ENCODE data around the gene S100A7.
"Not testable (repeated sequence)": the region's sequence is repeated elsewhere in the genome, so short reads cannot be mapped to it uniquely, and the experiment has no call there.

The S100A7 gene

DNA sequence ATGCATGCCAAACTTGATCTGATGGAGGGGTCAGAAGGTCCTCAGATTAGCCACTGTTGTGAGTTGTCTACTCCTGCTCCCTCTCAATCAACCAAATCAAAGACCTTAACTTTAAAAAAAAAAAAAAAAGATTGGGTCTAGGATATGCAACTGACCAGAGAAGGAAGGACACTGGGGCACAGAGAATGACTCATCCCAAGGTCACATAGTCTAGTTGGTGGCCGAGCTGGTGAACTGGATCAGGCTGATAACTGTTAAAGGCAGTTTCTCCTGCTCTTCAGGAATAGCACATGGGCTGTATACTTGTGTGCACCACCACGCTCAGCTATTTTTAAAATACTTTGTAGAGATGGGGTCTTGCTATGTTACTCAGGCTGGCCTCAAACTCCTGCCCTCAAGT, 14.8 kb upstream of the S100A7 start:
- no peak for DNase-seq

DNA sequence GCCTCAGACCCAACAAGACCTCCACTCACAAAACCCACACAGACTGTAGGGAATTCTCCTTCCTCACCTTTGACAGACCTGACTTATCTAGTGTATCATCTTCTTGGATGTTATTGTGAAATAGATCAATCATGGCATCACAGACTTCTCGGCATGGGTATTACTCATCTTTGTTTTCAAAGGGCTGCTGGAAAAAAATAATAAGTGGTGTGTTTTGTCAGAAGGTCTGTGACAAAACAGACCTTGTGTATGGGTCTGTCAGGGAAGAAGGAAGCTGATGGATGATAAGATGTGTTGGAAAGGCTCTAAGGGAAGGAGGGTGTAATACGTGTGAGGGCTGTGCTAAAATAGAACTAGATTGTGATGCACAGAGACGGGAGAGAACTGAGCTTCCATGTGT, 13.9 kb upstream of the S100A7 start:
- DNase-seq: no peak

DNA sequence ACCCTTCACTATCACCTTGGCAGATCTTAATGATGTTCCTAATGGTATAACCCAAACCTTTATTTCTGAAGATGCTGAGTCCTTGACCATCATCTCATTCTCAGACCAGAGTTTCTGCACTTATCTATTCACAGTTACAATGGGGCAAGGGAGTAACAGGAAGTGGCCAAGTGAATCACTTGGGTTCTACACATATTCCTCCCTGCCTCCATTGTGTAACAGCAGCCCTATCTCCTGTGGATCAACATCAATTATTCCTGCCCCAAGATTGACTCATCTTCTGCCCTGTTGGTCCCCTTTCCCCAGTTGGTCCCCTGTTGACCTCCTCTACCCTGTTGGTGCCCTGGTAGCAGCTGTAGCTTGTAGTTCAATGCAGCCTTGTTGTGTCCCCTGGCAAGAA, 10.3 kb upstream of the S100A7 start:
- no peak for DNase-seq

DNA sequence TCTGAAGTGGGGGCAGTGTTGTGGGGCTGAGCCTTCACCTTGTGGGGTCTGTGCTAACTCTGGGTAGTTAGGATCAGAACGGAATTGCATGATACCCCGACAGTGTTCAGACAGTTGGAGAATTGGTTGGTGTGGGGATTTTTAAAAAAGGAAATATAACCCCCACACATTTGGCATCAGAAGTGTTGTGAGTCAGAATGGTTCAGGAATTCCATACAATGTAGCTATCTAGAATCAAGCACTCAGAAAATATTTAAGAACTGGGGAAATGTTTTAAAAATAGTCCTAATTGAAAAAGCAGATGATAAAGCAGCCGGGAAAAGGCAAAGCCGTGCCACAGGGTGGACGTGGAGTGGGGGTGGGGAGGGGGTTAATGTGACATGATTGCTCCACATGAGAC, 6.5 kb upstream of the S100A7 start:
- no peak for DNase-seq

DNA sequence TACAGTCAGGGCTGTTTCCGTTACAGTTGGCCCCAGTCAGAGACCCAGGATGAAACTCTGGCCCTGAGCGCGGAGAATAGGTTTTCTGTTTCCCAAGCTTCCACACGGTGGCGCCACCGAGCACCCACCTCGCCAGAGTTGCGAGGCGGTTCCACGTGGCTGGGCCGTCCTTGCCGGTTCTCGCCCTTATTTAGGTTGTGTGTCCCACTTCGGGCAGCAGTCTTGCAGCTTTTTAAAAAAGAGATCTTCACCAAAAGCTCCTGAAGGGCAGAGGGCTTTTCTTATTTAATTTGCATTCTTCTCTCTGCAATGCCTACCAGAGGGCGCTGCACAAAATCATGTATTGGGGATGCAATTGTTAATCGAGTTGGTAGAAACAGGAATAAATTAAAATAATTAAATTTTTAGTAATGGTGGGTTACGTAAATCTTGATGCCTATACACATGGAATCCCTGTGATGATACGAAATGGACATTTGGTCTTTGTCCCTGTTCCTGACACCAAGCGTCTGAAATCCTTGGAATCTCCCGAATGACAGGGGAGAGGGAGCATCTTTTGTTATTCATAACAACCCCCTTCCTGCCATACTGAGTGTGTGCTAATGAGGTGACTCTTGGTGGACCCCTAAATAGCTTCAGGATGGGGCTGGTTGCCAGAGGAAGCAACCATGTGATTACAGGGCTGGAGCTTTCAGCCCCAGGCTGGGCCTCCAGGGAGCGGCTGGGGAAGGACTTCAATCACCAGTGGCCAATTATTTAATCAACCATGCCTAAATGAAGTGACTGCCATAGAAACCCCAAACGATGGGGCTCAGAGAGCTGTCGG, 5.6 kb upstream of the S100A7 start:
- no peak for DNase-seq

DNA sequence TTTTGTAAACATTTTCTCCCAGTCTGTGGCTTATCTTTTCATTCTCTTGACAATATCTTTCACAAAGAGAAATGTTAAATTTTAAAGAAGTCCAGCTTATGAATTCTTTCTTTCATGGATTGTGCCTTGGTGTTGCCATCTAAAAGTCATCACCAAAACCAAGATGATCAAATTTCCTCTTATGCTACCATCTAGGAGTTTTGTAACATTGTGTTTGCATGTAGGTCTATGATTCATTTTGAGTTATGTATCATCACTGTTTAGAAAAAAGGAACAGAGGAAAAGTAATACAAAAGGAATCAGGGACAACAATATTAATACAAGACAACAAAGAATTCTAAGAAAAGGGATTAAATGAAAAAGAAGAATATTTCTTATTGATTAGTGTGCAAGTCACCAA, 2.3 kb upstream of the S100A7 start:
- not testable (repeated sequence) for DNase-seq

DNA sequence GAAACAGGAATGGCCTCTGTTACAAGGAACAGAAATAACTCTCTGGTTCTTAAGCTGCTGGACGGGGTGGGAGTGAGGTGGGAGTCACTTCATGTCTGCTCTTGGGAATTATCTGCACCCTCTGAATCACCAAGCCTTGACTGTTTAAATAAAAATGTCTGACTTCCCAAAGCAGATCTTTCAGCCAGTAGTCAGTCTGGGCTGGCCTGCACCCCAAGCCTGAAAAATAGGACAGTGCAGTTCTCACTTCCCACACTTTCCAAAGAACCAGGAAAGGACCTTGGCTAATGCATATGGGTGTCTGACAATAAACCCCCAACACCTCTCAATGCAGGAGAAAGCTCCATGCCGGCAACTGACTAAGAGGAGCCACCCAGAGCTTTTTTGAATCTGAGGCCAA, 796 bp downstream of the S100A7 start:
- no peak for DNase-seq

DNA sequence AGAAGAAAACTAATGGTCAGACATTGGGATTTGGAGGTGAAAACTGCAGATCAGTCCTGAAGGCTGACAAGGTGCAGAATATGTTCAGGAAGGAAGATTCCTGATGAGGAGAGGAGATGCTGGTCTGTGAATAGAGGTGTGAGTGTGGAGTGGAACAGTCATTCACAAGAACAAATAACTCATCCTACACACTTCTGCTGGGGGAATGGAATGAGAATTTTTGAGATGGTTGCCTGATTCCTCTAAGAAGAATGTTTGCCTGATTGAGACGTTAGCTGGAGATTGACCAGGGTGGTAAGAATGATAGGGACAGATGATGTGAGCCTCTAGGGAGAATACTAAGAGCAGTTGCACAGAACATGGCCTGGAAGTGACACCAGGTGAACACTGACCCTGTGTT, 4.1 kb downstream of the S100A7 start:
- DNase-seq: no peak

DNA sequence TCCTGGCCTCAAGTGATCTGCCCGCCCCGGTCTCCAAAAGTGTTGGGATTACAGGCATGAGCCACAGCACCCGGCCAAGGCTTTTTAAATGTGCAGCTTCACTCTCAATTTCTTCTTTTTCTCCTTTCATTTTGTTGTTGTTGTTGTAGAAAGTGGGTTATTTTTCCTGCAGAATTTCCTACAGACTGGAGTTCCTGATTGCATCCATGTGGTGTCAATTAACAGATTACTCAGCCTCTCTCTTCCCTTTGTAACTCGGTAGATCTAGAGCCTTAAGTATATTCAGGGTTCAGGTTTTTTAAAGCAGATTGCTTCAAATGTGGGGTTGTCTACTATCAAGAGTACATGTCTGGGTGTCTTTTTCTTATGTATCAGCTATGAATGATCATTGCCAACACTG, 11.6 kb downstream of the S100A7 start:
- DNase-seq: not testable (repeated sequence)

DNA sequence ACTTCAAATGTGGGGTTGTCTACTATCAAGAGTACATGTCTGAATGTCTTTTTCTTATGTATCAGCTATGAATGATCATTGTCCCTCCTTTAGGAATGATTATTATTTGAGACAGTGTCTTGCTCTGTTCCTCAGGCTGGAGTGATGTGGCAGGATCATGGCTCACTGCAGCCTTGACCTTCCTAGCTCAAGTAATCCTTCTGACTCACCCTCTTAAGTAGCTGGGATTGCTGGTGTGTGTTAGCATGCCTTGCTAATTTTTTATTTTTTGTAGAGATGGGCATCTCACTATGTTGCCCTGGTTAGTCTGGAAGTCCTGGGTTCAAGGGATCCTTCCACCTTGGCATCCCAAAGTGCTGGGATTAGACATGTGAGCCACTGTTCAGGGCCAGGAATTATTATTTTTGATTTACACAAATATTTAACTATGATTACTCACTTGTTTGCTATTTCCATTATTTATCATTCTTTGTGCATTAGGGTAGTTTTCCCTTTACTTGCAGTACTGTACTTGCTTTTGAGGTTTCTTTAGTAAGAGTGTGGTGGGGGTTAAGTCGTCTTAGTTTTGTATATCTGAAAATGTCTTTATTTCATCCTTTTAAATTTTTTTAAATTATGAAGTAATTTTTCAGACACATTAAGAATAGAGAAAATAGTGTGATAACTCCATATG, 12.8 kb downstream of the S100A7 start:
- DNase-seq: no peak

DNA sequence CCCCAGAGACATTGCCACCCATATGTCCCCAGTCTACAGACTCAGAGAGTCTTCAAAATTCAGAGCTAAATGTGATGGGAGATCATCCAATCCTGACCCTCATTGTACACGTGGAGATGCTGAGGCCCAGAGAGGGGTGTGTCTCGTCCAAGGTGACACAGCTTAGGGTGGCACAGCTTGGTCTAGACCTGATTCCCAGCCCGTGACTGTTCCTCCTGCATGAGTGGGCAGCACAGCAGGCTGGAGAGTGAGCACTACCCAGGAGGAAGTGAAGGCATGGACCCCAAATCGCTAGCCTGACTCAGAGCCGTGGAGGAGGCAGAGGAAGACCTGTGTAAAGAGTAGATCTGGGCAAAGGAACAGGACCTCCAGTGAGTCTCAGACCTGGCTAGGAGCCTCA, 16.4 kb downstream of the S100A7 start:
- DNase-seq: no peak

DNA sequence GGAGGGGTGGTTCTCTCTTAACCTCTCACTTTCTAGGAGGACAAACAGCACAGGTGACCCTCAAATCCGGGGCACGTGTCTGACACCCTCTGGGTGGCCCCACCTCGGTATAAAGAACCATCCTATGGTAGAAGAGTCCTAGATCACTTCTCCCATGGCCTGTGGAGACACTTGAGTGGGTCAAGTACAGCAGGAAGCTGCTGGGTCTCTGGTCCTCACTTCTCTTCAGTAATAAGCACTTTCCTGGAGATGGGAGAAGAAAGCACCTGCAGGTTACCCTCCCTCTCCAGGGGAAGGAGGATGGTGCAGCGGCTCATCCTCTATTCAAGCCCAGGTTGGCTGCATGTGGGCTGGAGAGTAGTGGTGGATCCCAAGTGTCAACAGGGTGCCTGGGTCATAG, 17.0 kb downstream of the S100A7 start:
- no peak for DNase-seq

DNA sequence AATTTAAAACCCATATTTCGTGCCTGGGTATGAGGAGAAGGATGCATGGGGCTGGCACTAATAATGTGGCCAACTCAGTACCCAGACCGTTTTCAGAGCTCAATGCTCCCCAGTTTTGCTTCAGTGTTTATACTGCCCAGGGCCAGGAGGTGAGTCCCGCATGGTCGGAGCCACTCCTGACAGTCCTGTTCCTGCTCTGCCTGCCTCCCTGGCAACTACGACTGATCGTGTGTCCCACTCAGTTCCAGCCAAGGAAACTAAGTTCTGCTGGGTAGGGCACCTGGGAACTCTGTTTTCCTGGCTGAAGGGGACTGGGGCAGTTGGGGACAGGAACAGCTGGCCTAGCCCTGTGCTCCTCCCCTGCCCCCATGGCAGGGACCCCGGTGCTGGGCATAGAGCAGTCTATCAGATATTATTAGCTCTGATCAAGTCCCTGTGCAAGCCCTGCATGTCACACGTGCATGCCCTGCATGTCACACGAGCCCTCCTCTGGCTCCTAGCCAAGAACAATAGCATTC, 19.2 kb downstream of the S100A7 start:
- peak; percentile 37 for DNase-seq

DNA sequence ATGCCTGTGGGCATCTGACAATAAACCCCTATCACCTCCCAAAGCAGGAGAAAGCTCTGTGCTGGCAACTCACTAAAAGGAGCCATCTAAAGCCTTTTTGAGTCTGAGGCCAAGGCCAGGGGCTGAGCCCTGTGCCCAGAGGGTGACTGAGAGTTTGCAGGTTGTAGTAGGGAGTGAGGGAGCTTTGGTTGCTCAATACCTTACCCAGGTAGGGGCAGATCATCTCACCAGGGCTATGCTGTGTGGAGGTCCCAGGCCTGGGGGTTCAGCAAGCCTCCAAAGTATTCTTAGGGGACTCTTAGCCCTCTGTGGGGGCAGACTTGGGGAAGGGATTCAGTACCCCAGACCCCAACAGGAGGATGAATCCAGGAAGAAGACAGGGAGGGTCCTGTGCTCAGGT, 21.2 kb downstream of the S100A7 start:
- no peak for DNase-seq

DNA sequence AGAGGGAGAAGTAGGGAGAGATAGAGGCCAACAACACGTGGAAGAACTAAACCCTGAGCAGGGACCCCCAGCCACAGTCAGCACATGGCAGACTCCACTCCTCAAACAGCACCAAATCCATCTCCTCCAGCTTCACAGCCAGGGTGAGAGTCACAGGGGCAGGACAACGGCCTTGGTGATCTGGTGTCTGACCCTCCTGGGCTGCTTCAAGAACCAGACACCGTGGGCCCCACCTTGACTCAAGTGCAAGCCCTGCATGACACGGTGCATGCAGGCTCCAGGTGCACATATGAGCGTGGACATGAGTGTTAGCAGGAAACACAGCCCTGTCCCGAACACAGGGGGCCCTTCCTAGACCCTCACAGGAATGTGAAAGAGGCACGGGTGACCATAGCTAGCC, 21.9 kb downstream of the S100A7 start:
- DNase-seq: no peak

DNA sequence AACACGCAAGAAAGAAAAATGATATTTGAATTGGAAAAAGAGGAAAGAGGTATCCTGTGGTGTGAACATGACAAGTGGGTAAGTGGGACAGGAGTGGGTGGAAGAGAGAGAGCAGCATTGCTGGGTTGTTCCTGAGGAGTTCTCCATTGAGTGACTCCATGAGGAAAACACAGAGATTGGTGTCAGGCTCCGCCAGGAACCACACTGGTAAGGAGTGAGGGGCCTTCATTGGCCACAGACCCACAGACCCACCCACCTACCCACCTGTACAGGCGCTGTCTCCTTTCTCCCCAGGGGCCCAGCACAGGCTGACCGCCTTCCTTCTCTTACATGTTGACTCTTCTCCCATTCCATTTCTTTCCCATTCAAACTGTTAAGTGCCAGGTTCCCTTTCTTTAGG, 23.2 kb downstream of the S100A7 start:
- no peak for DNase-seq

DNA sequence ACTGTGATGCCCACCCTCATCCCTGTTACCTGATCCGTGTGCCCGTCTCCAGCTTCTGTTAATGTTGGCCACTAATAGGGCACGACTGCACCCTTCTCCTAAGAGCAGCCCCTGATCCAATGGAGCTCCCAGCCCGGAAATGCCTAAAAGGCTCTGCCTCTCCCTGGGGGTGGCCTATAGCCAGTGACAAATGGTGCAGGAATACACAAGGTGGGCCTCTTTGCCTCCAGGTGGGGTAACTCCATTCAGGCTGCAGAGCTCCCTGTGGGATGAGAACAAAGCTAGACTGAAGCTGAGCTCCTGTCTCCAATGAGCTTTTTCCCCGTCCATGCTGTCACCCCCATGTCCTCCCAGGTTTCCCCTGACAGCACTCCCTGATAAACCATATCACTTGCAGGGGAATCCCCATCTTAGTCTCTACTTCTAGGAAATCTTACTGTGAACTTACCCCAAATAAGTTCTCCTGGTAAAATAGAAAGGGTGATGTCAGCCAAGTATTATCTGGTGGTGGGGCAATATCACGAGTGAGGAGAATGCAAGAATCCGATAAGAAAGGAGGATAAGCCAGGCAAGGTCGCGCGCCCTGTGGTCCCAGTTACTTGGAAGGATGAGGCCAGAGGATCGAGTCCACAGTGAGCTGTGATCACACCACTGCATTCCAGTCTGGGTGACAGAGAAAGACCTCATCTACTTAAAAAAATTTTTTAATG, 25.6 kb downstream of the S100A7 start:
- DNase-seq: no peak

DNA sequence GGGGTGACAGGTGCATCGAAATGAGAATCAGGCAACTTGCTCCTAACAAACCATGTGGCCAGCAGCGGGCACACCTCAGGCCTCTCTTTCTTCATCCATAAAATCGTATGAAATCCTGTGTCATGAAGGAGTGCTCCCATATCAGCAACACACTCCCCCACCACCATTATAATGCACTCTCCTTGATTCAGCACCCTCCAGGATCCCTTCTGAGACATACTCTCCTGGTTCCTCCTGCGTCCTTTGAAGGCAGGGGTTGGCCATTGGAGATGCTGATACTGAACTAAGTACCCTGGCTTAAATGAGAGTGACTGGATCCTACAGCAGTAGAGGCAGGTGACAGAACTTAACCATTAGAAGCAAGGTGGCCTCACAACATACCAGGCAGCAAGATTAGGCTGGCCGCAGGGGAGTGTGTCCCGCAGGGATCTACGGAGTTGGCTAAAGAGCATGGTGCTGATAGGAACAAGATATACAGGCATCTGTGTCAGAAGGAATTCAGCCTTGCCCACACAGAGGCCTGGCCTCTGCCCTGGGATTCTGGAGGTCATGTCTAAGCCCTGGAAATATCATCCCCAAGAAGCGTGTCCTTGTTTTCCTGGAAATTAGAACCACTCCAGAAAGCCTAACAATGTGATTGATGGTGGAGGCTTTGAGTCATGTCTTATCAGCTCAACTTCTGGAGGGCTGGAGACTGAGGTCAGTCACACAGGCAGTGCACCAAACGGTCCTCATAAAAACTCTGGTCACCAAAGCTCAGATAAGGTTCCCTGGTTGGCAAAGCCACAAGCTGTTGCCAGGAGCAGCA, 27.4 kb downstream of the S100A7 start:
- no peak for DNase-seq

DNA sequence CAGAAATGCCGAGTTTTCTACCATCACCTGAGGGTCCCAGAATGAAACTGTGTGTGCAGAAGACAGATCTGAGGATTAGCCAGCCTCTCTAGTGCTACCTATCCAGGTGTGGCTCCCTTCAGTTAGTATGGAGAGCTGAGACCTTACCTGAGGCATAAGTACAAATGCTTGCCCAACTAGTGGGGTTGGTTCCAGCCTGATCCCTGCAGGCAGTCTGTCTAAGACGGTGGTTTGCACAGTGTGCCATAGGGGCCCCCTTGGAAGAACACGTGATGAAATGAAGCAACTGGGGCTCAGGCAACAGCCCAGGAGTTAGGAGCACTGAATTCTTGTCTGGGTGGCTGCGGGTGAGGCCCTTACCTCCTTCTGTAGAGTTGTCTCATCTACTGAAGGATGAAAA, 28.5 kb downstream of the S100A7 start:
- no peak for DNase-seq

DNA sequence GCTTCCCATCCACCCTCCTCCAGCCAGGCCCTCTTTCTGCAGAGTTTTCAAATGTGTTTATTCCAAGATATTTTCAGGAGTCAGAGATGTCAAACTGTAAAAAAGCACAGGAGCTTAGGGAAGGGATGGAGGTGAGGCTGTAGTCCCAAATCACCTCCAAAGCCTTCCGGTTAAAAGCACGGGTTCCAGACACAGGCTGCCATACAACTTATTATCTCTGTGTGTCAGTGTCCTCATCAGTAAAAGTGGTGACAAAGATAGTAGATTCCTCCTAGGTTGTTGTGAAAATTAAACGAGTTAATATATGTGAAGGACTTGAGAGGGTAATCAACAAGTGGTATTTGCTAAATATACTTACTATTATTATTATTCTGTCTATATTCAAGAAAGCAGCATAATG, 29.0 kb downstream of the S100A7 start:
- DNase-seq: no peak

DNA sequence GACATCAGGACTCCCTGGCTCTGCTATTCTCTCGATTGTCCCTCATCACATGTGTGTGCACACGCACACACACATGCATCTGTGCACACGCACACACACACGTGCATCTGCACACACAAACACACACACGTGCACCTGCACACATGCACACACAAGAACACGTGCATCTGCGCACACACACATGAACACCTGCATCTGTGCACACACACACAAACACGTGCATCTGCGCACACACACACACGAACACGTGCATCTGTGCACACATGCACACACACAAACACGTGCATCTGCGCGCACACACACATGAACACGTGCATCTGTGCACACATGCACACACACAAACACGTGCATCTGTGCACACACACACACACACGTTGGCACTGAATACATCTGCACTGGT, 29.4 kb downstream of the S100A7 start:
- DNase-seq: no peak

DNA sequence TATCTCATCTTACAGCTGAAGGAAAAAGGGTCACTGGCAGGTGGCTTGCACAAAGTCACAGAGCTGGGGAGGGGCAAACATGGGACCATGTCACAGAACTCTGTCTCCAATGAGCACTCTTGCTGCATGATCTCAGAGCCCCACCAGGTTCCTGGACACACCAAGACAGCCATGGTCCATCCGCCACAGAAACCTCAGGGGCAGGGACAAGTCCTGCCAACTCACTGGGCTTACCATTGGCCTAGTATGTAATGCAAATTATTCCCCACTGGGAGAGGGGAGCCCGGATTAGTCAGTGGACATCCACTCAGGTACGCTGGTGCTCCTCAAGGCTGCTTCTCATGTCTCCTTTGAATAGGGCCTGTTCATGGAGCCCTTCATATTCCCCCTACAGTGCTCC, 29.9 kb downstream of the S100A7 start:
- DNase-seq: no peak

DNA sequence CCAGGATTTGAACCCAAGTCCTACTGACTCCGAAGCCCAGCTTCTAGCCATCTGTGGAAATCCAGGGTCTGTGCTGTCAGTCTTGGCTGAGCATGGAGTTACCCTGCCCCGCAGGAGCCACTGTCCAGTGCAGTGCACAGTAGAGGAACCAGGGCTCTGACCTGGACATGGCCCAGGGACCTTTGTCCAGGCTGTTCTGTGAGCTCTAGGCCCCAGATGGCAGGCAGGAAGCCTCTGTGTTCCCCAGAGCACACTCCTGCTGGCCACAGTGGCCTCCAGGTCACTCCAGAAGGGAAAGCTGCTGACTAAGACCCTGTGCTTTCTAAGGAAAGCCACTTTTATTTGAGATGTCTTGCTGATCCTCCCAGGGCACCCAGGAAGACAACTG, 30.3 kb downstream of the S100A7 start:
- no peak for DNase-seq

Data from NCI-H1105 treated with DMSO at 0.1 percent for 48 hours (cell line).